CD4-positive, alpha-beta memory T cell (primary cell): ENCODE data around the gene DOCK4. TPM values are rescaled to one million over a fixed set of nuclear protein-coding genes. Genes with fewer than 3 reads are reported as not detected.

Source experiments
- CTCF ChIA-PET: fragments of 350-600 bp; sonication (Branson Sonifier 250); formaldehyde crosslinking; loops from one replicate; lab custom pipeline; 2021; ENCODE audit warnings: inconsistent platforms; ENCODE audit not compliant: partially characterized antibody; lab: Charles Lee
- POLR2A ChIA-PET: fragments of 350-600 bp; sonication (Branson Sonifier 250); formaldehyde crosslinking; loops from one replicate; lab custom pipeline; 2021; ENCODE audit not compliant: partially characterized antibody; lab: Charles Lee
- DNase-seq, 5 donors: peaks; one replicate each; pipeline versions ENCODE4 v3.0.0 to v3.0.0-alpha.2; 2020 to 2022; ENCODE audit warnings: mixed read lengths in 1 of 5
- H3K27ac ChIP-seq: one replicate; pipeline ENCODE4 v1.7.0; 2013; ENCODE audit warnings: low read depth, low read length
- H3K27me3 ChIP-seq: 2 replicates; pipeline ENCODE4 v1.7.0; 2013; ENCODE audit warnings: mild to moderate bottlenecking, low read length, moderate library complexity; ENCODE audit not compliant: insufficient read depth
- H3K36me3 ChIP-seq: 2 replicates; pipeline ENCODE4 v1.7.0; 2013; ENCODE audit warnings: mild to moderate bottlenecking, low read length, moderate library complexity; ENCODE audit not compliant: insufficient read depth
- H3K4me1 ChIP-seq: 2 replicates; pipeline ENCODE4 v1.7.0; 2013; ENCODE audit warnings: mild to moderate bottlenecking, low read length, moderate library complexity; ENCODE audit not compliant: insufficient read depth
- H3K4me3 ChIP-seq, 2 donors: one replicate each; pipeline ENCODE4 v1.7.0; 2013; ENCODE audit warnings: low read length in 2 of 2, mild to moderate bottlenecking in 1 of 2
- H3K9me3 ChIP-seq, 2 donors: one replicate each; pipeline ENCODE4 v1.7.0; 2013; ENCODE audit warnings: low read length in 2 of 2, control low read depth in 1 of 2; ENCODE audit not compliant: control insufficient read depth in 1 of 2
- H3K27ac Mint-ChIP-seq, 7 donors: one replicate each; pipeline ENCODE4 v1.8.0; 2020 to 2021; ENCODE audit warnings: mixed read lengths in 7 of 7, mild to moderate bottlenecking in 6 of 7, inconsistent platforms in 3 of 7, moderate library complexity in 3 of 7
- H3K27me3 Mint-ChIP-seq, 2 donors: one replicate each; pipeline ENCODE4 v1.8.0; 2020 to 2021; ENCODE audit warnings: mixed read lengths in 2 of 2
- H3K36me3 Mint-ChIP-seq, 2 donors: one replicate each; pipeline ENCODE4 v1.8.0; 2020 to 2021; ENCODE audit warnings: mixed read lengths in 2 of 2, inconsistent platforms in 1 of 2, mild to moderate bottlenecking in 1 of 2
- H3K4me1 Mint-ChIP-seq, 4 donors: one replicate each; pipeline ENCODE4 v1.8.0; 2020 to 2021; ENCODE audit warnings: mixed read lengths in 4 of 4, mild to moderate bottlenecking in 1 of 4
- H3K4me3 Mint-ChIP-seq, 8 donors: one replicate each; pipeline ENCODE4 v1.8.0; 2020 to 2021; ENCODE audit warnings: mixed read lengths in 8 of 8, mild to moderate bottlenecking in 7 of 8, moderate library complexity in 6 of 8, inconsistent platforms in 3 of 8
- H3K9me3 Mint-ChIP-seq, 8 donors: one replicate each; pipeline ENCODE4 v1.8.0; 2020 to 2021; ENCODE audit warnings: mixed read lengths in 8 of 8, mild to moderate bottlenecking in 5 of 8, inconsistent platforms in 3 of 8, moderate library complexity in 1 of 8
- intact Hi-C: fragments of 100-400 bp; cut with micrococcal nuclease; formaldehyde crosslinking; loops from one replicate; pipeline ENCODE4 v1.15.1; 2023
- polyA plus RNA-seq, 2 donors: library from polyadenylated mRNA; unstranded; fragments of 300-500 nt; fragmentation: Illumina TruSeq; gene quantifications; one replicate each; pipeline ENCODE4 v1.2.3, GENCODE V29; 2021
- total RNA-seq, 2 experiments: library from RNA; stranded (reverse); gene quantifications; one replicate each; pipeline ENCODE4 v1.2.3, GENCODE V29; 2021

DOCK4 gene
- total and polyA plus RNA-seq, 4 experiments from 2014 or later, result 0.47 to 1.5 (median 1.2) TPM; not detected in 1

DNA sequence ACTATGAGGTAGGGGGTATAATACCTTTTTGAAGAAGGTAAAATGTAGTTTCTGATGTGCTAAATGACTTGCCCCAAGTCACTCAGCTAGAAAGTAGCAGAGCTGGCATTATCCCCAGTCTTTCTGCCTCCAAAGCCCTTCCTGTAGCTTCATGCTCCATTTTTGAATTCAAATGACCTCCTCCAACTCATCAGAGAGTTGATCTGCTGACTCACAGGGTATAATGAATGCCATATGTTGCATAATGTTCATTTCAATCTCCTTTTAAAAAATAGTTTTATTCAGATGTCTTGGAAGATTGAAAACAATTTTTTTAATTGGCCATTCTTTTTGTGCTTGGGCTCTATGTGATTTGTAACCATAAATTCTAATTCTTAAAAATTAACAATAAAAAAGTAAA lies 371.1 kb downstream of the DOCK4 start:
- Mint-ChIP-seq H3K9me3 (peaks cover 0 to 2% (median 0%) of the 10 kb centered on the region in 8 donors), H3K4me1 (no peaks in the 10 kb centered on the region), H3K36me3 (no peaks in the 10 kb centered on the region), H3K27me3 (peaks cover 0 to 3% of the 10 kb centered on the region in 2 donors), H3K4me3 (no peak overlapping the region), H3K27ac (no peak overlapping the region)
- Histone ChIP-seq H3K4me1 (no peaks in the 10 kb centered on the region), H3K27ac (no peak overlapping the region), H3K27me3 (no peaks in the 10 kb centered on the region), H3K9me3 (no peaks in the 10 kb centered on the region), H3K36me3 (no peaks in the 10 kb centered on the region), H3K4me3 (no peak overlapping the region)
- ChIA-PET CTCF (no interaction called here), POLR2A (no interaction called here)
- intact Hi-C loops, result no loop called here
- DNase-seq, result no peak

- H3K9me3 Mint-ChIP-seq, result peaks cover 0 to 2% (median 0%) of the 10 kb centered on the region in 8 donors
- POLR2A ChIA-PET, result no interaction called here
- H3K36me3 Mint-ChIP-seq, result no peaks in the 10 kb centered on the region
- Histone ChIP-seq H3K9me3 (no peaks in the 10 kb centered on the region), H3K4me1 (no peaks in the 10 kb centered on the region), H3K27me3 (no peaks in the 10 kb centered on the region), H3K27ac (no peak overlapping the region), H3K36me3 (no peaks in the 10 kb centered on the region), H3K4me3 (no peak overlapping the region)
- peaks cover 0 to 3% of the 10 kb centered on the region in 2 donors for H3K27me3 Mint-ChIP-seq
- no peak for DNase-seq
- CTCF ChIA-PET, result no interaction called here
- H3K4me1 Mint-ChIP-seq, result no peaks in the 10 kb centered on the region
- H3K4me3 Mint-ChIP-seq, result no peak overlapping the region
- no peak overlapping the region for H3K27ac Mint-ChIP-seq
- intact Hi-C loops, result no loop called here
Measured at GRCh38 chr7:111834367-111834766, 371.8 kb downstream of the DOCK4 start.

DNA sequence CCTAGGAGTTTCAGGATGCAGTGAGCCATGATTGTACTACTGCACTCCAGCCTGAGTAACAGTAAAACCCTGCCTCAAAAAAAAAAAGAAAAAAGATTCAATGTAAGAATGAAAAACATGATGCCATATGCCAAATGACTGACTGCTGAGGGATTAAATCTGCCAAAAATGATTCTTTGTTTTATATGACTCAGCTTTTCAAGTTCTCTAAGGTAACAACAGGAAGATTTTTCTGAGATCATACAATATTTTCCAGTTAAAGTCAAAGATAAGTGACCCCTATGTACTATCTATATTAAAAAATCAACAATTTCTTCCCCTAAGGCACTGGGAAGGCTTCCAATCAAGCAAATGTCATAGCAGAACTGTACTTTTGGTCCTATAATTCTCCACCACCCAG lies 372.7 kb downstream of the DOCK4 start:
- DNase-seq, result no peak
- Mint-ChIP-seq H3K4me1 (no peaks in the 10 kb centered on the region), H3K27ac (no peak overlapping the region), H3K27me3 (peaks cover 0 to 3% of the 10 kb centered on the region in 2 donors), H3K9me3 (peaks cover 0 to 2% (median 0%) of the 10 kb centered on the region in 8 donors), H3K4me3 (no peak overlapping the region), H3K36me3 (no peaks in the 10 kb centered on the region)
- no peak overlapping the region for H3K4me3 ChIP-seq
- no peaks in the 10 kb centered on the region for H3K9me3 ChIP-seq
- no peaks in the 10 kb centered on the region for H3K27me3 ChIP-seq
- POLR2A ChIA-PET, result no interaction called here
- intact Hi-C loops, result no loop called here
- no peaks in the 10 kb centered on the region for H3K4me1 ChIP-seq
- H3K27ac ChIP-seq, result no peak overlapping the region
- CTCF ChIA-PET, result no interaction called here
- H3K36me3 ChIP-seq, result no peaks in the 10 kb centered on the region

- Mint-ChIP-seq H3K4me1 (no peaks in the 10 kb centered on the region), H3K36me3 (no peaks in the 10 kb centered on the region), H3K27me3 (peaks cover 0 to 3% of the 10 kb centered on the region in 2 donors), H3K27ac (no peak overlapping the region), H3K9me3 (peaks cover 0 to 2% (median 0%) of the 10 kb centered on the region in 8 donors), H3K4me3 (no peak overlapping the region)
- Histone ChIP-seq H3K4me3 (no peak overlapping the region), H3K36me3 (no peaks in the 10 kb centered on the region), H3K27me3 (no peaks in the 10 kb centered on the region), H3K9me3 (no peaks in the 10 kb centered on the region), H3K4me1 (no peaks in the 10 kb centered on the region), H3K27ac (no peak overlapping the region)
- ChIA-PET CTCF (interaction anchor here (1.6 kb wide), 1 partner anchor 19 kb away, joined by 3 read pairs; no protein-coding TSS in a partner anchor), POLR2A (no interaction called here)
- intact Hi-C loops, result no loop called here
- DNase-seq, result no peak
Measured at GRCh38 chr7:111832174-111832573, 374.0 kb downstream of the DOCK4 start.

- Mint-ChIP-seq H3K27ac (no peak overlapping the region), H3K36me3 (no peaks in the 10 kb centered on the region), H3K27me3 (peaks cover 0 to 5% of the 10 kb centered on the region in 2 donors), H3K9me3 (peaks cover 0 to 2% (median 0%) of the 10 kb centered on the region in 8 donors), H3K4me3 (no peak overlapping the region), H3K4me1 (no peaks in the 10 kb centered on the region)
- Histone ChIP-seq H3K36me3 (no peaks in the 10 kb centered on the region), H3K27ac (no peak overlapping the region), H3K4me1 (no peaks in the 10 kb centered on the region), H3K9me3 (no peaks in the 10 kb centered on the region), H3K27me3 (no peaks in the 10 kb centered on the region), H3K4me3 (no peak overlapping the region)
- DNase-seq, result no peak
- intact Hi-C loops, result no loop called here
- ChIA-PET CTCF (no interaction called here), POLR2A (no interaction called here)
Measured at GRCh38 chr7:111829221-111829620, 377.0 kb downstream of the DOCK4 start.

- Mint-ChIP-seq H3K36me3 (no peaks in the 10 kb centered on the region), H3K4me1 (no peaks in the 10 kb centered on the region), H3K27ac (no peak overlapping the region), H3K9me3 (peaks cover 0 to 2% (median 0%) of the 10 kb centered on the region in 8 donors), H3K27me3 (peaks cover 0 to 5% of the 10 kb centered on the region in 2 donors), H3K4me3 (no peak overlapping the region)
- DNase-seq, result no peak
- Histone ChIP-seq H3K27ac (no peak overlapping the region), H3K4me3 (no peak overlapping the region), H3K27me3 (no peaks in the 10 kb centered on the region), H3K4me1 (no peaks in the 10 kb centered on the region), H3K36me3 (no peaks in the 10 kb centered on the region), H3K9me3 (no peaks in the 10 kb centered on the region)
- CTCF ChIA-PET, result no interaction called here
- POLR2A ChIA-PET, result no interaction called here
- intact Hi-C loops, result no loop called here
Measured at GRCh38 chr7:111827863-111828504, 378.2 kb downstream of the DOCK4 start.

- no peak for DNase-seq
- Mint-ChIP-seq H3K27me3 (peaks cover 0 to 4% of the 10 kb centered on the region in 2 donors), H3K36me3 (no peaks in the 10 kb centered on the region), H3K9me3 (peaks cover 0 to 2% (median 0%) of the 10 kb centered on the region in 8 donors), H3K4me1 (no peaks in the 10 kb centered on the region), H3K4me3 (no peak overlapping the region), H3K27ac (no peak overlapping the region)
- no peak overlapping the region for H3K4me3 ChIP-seq
- ChIA-PET CTCF (no interaction called here), POLR2A (no interaction called here)
- no peaks in the 10 kb centered on the region for H3K4me1 ChIP-seq
- no peaks in the 10 kb centered on the region for H3K36me3 ChIP-seq
- no peak overlapping the region for H3K27ac ChIP-seq
- H3K9me3 ChIP-seq, result no peaks in the 10 kb centered on the region
- H3K27me3 ChIP-seq, result no peaks in the 10 kb centered on the region
- intact Hi-C loops, result no loop called here
Measured at GRCh38 chr7:111825046-111825445, 381.2 kb downstream of the DOCK4 start.
